ENCODE results near the gene KIF2C.
"Not testable (repeated sequence)": the region's sequence is repeated elsewhere in the genome, so short reads cannot be mapped to it uniquely, and the experiment has no call there.

The KIF2C gene

DNA sequence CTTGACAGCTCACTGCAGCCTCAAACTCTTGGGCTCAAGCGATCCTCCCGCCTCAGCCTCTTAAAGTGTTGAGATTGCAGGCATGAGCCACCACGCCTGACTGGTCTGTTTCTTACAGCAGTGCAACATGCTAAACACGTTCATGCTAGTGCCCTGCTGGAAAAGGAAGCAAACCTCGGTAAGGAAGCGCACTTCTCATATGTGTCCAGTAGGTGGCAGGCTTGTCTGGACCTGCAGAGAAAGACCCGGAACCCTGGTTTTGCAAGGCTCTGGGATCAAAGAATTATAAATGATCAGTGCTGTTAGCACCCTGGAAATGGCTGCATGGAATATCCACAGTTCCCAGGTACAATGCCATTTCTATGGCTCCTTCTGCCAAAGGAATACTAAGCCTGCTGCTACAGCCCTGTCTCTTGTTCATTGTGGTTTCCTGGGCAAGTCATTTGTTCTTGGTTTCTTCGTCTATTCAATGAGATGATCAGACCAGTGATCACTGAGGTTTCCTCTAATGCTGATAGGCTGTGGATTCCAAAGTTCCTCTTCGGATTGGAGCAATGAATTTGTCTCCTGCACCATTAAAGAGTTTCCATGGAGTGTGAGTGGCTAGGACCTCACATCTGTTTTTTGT lies 24.6 kb upstream of the KIF2C start:
- peak; percentile 70 for DNase-seq

DNA sequence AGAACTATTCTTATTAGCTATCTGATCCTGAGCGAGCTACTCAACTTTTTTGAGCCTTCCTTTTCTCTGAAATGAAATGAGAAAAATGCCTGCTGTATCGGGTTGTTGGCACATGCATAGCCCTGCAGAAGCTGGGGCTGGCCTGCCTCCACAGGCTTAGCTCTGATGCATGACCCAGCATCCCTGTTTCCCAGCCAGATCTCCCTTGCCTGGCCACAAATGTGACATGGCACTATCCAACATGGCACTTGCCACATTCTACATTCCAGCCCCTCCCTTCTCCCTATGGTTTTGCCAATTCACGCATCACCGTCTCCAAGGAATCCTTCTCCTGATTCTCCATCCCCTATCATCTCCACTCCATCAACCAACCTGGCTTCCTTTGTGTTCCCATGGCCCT lies 22.5 kb upstream of the KIF2C start:
- in situ Hi-C loops (cut with HindIII; ENCODE audit: low pct_ligation_motif_present, low pct_unique_long_range_greater_than_20kb, low sequenced_read_pairs): no loop called here

More for the DNA sequence above, 24.6 kb upstream of the KIF2C start:
- in situ Hi-C loops (cut with HindIII; ENCODE audit: low pct_ligation_motif_present, low pct_unique_long_range_greater_than_20kb, low sequenced_read_pairs): no loop called here

DNA sequence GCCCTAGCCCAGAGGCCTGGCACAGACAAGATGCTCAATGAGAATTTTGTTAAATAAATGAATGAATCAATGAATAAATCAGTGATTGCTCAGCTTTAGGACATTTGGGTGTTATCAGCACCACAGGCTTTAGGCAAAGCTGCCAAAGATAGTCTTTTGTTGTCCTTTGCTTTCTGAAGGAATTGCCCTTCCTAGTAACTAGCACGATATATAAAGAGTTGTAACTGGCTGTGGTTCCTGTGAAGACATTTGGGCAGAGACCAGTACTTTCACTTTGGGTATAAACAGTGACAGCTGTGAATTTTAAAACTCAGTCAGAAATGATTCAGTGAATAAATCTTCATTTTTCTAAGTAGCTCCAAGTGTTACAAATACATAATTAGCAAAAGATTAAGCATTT lies 22.0 kb upstream of the KIF2C start:
- no peak for DNase-seq
- in situ Hi-C loops (cut with HindIII; ENCODE audit: low pct_ligation_motif_present, low pct_unique_long_range_greater_than_20kb, low sequenced_read_pairs): no loop called here

More for the DNA sequence above, 22.5 kb upstream of the KIF2C start:
- DNase-seq: peak; percentile 39

DNA sequence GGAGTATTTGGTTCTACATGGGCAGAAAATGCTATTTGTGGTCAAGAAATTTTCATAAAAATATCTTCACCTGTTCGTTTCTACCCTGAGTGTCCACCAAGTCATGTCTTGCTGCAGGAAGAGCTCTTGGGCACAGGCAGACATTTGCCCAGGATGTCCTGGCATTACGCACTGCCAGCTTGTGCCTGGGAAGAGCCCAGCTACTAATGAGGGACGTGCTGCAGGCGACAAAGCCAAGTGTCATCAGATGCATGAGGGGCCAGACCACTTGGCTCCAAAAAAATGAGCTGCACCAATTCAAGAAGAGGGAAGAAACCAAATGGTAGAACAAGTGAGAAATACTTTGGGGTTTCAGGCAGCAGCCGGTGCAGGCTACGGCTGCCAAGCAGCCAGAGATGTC lies 21.5 kb upstream of the KIF2C start:
- in situ Hi-C loops (cut with HindIII; ENCODE audit: low pct_ligation_motif_present, low pct_unique_long_range_greater_than_20kb, low sequenced_read_pairs): no loop called here

DNA sequence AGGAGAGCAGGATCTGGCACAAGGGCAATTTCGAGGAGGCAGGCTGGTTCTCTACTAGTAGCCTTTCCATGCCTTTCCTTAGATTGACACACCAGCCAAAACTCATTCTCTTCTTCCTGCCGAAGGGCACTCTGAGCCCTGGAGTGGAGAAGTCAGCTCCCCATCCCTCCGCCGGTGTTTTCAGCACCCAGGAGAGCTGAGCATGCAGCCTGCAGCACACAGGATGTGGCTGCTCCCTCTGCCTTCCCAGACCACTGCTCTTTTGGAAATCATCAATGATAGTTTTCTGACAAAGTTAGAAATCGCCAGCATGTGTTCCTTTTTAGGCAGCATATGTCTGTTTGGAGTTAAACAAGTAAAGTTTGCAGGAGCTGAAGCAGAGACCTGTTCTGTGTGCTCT lies 20.3 kb upstream of the KIF2C start:
- in situ Hi-C loops (cut with HindIII; ENCODE audit: low pct_ligation_motif_present, low pct_unique_long_range_greater_than_20kb, low sequenced_read_pairs): no loop called here
- no peak for DNase-seq

More for the DNA sequence above, 21.5 kb upstream of the KIF2C start:
- DNase-seq: no peak

DNA sequence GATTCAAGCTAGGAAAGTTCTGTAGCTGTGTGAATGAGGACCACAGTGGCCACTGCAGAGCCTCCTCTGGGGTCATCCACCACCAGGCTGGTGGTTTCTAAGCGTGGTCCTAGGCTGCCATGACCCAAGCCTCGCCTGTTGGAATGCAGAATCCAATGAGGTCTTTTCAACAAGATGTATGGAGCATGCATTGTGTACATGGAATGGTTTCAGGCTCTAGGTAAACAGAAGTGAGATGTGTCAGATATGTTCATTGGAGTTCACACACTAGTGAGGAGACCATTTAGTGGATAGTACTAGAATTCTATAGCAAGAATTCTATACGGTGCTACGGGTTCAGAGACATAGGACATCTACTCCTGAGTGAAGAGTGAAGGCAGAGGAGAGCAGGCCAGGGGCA lies 19.4 kb upstream of the KIF2C start:
- no peak for DNase-seq
- in situ Hi-C loops (cut with HindIII; ENCODE audit: low pct_ligation_motif_present, low pct_unique_long_range_greater_than_20kb, low sequenced_read_pairs): no loop called here

DNA sequence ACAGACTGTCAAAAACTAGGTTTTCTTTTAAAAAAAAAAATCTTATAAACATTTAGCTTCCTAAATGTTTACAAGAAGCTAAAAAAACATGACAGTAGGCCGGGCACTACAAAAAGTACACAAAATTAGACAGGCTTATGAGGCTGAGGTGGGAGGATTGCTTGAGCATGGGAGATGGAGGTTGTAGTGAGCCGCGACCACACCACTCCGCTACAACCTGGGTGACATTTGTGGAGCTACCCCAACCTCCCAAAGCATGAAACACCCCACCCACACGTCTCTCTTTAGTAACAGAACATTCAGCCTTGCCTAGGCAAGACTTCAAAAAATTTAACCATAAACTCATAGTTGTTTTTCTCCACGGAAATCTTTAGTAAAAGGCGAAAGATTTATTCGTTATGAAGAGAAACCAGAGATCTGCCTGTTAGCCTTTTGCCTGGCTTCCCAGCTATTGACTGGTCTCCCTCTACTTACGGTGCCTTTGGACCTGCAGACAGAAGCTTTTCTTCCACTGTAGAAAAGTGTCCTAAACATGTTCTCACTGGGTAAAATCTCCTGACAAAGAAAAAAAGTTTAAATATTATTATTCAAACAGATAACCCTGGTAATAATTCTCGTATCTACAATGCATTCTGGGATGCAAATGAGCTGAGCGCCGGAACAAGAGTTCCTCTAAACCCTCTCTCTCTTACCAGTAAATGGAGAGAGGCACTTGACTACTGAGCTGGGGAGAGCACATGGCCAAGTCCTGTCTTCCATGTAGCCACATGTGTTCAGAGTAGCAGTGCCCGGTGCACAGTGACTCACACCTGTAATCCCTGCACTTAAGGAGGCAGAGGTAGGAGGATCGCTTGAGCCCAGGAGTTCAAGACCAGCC lies 17.9 kb upstream of the KIF2C start:
- in situ Hi-C loops (cut with HindIII; ENCODE audit: low pct_ligation_motif_present, low pct_unique_long_range_greater_than_20kb, low sequenced_read_pairs): no loop called here
- peak; percentile 97 for DNase-seq

DNA sequence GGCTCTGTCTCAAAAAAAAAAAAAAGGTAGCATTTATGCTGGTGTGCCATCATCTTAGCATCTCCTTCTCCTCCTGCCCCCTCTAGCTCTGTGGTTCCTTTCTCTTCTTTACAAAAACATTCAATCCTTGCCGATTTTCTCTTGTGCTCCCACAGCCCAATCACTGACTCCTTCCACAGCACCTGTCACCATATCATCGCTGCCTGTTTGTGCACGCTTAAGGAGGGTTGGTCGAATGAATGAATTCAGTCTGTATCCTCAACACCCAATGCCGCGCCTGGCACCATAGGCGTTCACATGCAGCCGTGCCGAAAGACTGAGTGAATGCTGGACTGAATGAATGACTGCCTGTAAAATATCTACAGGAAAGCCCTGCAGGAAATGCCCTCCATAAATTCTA lies 16.6 kb upstream of the KIF2C start:
- DNase-seq: no peak
- in situ Hi-C loops (cut with HindIII; ENCODE audit: low pct_ligation_motif_present, low pct_unique_long_range_greater_than_20kb, low sequenced_read_pairs): no loop called here

DNA sequence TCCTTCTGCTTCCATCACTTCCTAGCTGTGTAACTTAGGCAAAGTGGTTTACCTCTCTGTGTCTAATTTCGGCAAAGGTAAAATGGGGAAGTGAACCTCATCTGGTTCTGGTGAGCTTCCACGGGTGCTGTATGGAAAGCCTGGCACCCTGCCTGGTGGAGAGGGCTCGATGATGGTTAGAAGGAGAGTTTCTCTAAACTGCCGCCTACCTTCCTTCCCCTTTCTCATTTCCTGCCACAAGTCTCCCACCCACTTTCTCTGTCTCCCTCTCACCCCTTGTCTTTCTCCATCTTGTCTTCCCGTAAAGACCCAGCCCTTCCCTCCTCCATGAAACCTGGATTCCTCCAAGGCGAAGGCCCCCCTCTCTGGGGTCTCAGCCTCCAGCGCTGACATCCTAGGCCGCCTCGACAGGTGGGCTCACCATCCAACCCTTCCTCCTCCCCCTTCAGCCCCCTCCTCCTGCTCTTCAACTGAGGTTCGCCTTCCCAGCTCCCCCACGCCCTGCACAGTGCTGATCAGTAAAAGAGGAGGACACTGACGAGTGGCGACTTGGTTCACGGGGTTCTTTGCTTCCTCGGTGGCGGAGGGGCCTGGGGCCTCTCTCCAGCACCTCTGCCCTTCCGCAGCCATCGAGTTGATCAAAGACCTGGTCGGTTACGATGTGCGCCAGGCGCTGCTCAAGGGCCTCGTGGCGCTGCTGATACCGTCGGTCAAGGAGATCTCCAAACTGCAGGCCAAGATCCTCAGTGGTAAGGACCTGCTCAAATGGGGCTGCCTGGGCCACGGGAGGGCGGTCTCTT lies 15.9 kb upstream of the KIF2C start:
- in situ Hi-C loops (cut with HindIII; ENCODE audit: low pct_ligation_motif_present, low pct_unique_long_range_greater_than_20kb, low sequenced_read_pairs): no loop called here
- no peak for DNase-seq

DNA sequence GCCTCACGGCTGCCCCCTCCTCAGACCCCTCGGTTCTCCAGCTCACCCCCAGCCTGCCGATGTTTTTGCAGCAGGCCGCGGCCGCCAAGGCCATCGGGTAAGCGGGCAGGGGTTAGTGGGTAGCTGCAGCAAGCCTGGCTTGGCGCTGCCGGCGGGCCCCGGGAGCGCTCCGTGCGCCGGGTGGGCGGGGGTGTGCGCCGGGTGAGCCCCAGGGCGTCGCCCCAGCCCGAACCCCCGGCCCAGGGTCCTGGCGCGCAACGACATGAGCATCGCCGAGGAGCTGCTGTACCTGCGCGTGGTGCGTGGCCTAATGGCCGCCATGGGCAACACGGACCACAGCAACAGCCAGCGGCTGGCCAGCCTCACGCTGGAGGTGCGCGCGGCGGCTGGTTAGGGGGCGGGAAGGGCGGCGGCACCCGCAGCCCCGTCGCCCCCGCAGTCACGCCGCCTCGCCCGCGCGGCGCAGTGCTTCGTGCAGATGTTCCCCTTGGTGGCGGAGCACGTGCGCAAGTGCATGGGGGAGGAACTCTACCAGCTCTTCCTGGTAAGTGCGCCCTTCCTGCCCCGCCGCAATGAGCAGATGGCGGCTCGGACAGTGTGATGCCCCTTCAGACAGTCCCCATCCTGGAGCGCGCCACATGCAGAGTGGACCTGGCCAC lies 15.2 kb upstream of the KIF2C start:
- in situ Hi-C loops (cut with HindIII; ENCODE audit: low pct_ligation_motif_present, low pct_unique_long_range_greater_than_20kb, low sequenced_read_pairs): no loop called here
- no peak for DNase-seq

DNA sequence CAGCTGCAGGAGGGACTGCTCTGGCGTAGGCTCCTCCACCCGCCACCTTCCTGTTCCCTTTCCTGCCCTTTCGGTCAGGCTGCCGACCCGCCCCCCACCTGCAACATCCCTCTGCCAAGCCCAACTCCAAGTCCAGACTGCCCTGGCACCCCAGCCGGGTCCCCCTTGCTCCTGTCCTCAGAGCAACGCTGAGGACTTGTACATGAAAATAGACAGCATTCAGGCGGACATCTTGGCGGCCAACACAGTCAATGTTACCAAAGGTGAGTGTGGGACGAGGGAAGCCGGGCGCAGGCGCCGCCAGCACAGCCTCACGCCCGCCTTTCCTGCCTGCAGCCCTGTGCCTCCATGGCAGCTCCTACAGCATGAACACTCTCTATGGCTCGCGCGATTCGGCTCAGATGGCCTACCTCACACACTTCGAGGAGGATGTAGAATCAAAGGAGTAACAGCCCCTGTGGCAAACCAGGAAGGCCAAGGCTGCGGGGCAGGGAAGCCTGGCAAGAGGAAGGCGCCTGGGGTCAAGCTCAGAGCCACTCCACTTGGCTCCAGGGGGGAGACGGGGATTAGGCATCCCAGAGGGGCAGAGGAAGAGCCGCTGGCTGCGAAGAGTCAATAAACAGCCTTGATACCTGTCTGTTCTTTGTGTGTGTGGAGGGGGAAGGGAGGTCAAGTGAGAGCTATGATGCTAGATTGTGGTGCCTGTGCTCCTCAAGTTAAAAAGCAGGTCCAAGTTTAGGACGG lies 14.5 kb upstream of the KIF2C start:
- in situ Hi-C loops (cut with HindIII; ENCODE audit: low pct_ligation_motif_present, low pct_unique_long_range_greater_than_20kb, low sequenced_read_pairs): no loop called here
- DNase-seq: no peak

DNA sequence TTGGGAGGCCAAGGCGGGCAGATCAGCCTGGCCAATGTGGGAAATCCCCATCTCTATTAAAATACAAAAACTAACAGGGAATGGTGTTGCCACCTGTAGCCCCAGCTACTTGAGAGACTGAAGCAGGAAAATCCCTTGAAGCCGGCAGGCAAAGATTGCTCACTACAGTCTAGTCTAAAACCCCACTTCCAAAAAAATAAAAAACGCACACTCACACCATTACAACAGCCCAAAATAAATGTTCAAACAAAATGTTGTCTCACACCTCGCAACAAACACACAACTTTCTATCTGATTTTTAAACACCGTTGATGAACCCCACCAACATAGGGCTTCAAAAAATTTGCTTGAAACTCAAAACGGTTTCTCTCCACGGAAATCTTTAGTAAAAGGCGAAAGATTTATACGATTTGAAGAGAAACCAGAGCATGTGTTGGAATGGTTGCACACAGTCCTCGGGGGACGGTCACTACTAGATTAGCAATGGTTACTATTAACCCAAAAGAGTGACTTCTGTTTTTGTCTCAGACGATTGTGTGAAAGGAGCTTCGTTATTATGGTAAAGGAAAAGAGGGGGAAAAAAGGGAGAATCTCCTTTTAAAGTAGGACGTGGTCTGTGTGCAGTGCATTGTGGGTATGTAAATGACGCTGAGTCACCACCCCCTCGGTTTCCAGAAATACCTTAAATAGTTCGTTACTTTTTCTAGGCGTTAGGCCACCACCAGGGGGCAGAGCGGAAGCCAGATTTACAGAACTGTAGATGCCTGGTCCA lies 8.7 kb upstream of the KIF2C start, which contains the start of gene RNU5D-1:
Gene RNU5D-1, minus strand, starts transcription at position 430 of the 772 bp plus-strand sequence.
- in situ Hi-C loops (cut with HindIII; ENCODE audit: low pct_ligation_motif_present, low pct_unique_long_range_greater_than_20kb, low sequenced_read_pairs): no loop called here
- peak; percentile 95 for DNase-seq

DNA sequence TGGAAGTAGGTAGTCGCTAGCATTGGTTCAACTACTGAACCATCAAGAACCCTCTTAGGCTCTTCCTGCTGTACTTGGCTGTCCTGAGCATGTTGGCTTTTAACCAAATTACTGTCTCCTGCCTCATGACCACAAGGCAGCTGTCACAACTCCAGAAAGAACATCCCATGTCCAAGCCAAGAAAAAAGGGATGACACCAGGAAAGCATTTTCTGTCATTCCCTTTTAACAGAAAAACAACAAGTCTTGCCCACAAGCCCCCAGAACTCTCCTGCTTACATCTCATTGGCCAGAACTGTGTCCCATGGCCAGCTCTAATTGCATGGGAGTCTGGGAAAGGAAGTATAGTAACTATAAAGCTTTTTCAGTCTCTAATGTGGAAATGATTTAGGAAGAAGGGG lies 6.3 kb upstream of the KIF2C start:
- in situ Hi-C loops (cut with HindIII; ENCODE audit: low pct_ligation_motif_present, low pct_unique_long_range_greater_than_20kb, low sequenced_read_pairs): no loop called here
- no peak for DNase-seq

DNA sequence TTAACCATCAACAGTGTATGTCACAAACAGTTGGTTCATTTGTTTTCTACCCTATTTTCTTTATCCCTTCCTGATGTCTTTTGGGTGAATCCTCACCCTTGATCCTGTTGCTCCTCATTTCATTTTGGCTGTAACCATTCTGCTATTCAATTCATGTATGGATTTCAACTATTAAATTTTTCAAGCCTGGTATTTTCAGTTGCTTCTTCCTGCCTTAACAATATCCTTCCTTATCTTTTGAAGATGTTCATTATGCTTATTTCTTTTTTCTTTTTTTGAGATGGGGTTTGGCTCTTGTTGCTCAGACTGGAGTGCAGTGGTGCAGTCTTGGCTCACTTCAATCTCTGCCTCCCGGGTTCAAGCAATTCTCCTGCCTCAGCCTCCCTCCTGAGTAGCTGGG lies 5.9 kb upstream of the KIF2C start:
- in situ Hi-C loops (cut with HindIII; ENCODE audit: low pct_ligation_motif_present, low pct_unique_long_range_greater_than_20kb, low sequenced_read_pairs): no loop called here
- DNase-seq: no peak

DNA sequence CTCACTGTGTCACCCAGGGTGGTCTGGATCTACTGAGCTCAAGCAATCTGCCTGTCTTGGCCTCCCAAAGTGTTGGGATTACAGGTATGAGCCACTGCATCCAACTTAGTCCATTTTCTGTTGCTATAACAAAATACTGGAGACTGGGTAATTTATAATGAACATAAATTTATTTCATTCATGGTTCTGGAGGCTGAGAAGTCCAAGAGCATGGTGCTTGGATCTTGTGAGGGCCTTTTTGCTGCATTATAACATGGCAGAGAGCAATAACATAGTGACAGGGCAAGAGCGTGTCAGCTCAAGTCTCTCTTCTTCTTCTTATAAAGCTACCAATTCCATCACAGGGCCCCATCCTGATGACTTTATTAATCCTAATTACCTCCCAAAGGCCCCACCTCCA lies 3.6 kb upstream of the KIF2C start:
- in situ Hi-C loops (cut with HindIII; ENCODE audit: low pct_ligation_motif_present, low pct_unique_long_range_greater_than_20kb, low sequenced_read_pairs): no loop called here
- no peak for DNase-seq

DNA sequence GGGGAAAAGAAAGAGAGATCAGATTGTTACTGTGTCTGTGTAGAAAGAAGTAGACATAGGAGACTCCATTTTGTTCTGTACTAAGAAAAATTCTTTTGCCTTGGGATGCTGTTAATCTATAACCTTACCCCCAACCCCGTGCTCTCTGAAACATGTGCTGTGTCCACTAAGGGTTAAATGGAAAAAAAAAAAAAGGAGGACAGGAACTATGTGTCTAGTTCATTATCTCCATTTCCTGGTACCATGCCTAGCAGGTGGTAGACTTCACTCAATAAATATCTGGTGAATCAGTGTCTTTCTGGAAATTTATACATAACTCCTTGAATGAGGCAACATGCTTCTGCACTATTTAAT lies 707 bp upstream of the KIF2C start:
- DNase-seq; in situ Hi-C loops (cut with HindIII; ENCODE audit: low pct_ligation_motif_present, low pct_unique_long_range_greater_than_20kb, low sequenced_read_pairs): not testable (repeated sequence)

DNA sequence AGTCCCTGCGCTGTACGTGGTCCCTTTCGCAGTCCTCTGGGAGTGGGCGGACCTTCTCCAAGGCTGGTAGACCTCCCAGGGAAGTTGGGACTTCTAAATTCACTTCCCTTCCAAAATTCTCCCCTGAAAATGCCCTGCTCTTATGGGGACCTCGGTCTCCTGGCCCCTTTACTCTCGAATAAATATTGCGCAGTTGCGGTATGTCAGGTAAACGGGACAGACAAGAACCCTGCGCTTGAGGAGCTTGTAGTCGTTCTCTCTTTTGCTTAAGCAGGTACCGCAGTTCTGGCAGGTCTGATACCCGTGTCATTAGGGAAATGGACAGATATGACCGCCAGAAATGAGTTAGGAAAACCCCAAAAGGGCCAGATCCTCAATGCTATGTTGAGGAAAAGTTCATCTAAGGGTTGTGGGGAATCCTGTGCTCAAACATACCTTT lies 561 bp downstream of the KIF2C start:
- DNase-seq: no peak
- in situ Hi-C loops (cut with HindIII; ENCODE audit: low pct_ligation_motif_present, low pct_unique_long_range_greater_than_20kb, low sequenced_read_pairs): no loop called here
